ENCODE measurements around the gene PGK1.

The PGK1 gene

DNA sequence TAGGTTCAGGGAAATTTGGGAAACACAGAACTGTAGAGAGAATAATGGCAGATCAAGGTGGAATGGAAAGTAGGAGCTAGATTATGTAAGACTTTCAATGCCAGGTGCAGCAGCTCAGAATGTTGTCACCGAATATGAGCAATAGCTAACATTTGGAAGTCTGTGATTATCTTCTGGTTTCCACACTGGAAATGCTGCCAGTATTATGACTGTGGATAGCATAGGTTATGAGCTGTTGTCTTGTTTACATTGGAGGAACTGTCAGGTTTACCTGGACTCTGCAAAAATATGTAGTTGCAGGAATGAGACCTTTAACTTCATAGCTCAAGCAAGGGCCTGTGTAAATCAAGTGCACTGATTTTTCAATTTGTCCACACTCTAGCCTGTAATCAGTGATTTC, 61.4 kb downstream of the PGK1 start:
- no peak for DNase-seq

- no peak for DNase-seq
Measured at GRCh38 chrX:78168065-78168464, 64.0 kb downstream of the PGK1 start.

All from anterior cingulate cortex (tissue), 58 donors.